Measurements from ENCODE around the gene TRIB2.

DNA sequence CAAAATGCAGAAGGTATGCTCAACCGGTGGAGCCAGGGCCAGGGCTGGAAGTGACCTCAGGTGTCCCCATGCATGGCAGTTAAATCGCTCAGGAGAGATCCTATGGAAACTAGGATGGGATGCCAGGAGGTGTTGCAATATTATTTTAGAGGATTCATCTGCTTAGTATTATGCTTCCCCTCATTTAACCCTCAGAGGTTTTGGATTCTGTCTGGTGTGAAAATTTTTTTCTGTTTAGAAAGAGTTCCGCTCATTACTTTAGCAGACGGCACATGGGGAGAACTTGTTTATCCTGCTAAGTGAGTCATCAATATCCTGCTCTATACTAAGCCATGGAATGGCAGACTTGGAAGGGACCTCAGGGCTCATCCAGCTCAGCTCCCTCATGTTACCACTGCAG is 42.5 kb downstream of the TRIB2 start:
- TF ChIP-seq, protein P1, sequence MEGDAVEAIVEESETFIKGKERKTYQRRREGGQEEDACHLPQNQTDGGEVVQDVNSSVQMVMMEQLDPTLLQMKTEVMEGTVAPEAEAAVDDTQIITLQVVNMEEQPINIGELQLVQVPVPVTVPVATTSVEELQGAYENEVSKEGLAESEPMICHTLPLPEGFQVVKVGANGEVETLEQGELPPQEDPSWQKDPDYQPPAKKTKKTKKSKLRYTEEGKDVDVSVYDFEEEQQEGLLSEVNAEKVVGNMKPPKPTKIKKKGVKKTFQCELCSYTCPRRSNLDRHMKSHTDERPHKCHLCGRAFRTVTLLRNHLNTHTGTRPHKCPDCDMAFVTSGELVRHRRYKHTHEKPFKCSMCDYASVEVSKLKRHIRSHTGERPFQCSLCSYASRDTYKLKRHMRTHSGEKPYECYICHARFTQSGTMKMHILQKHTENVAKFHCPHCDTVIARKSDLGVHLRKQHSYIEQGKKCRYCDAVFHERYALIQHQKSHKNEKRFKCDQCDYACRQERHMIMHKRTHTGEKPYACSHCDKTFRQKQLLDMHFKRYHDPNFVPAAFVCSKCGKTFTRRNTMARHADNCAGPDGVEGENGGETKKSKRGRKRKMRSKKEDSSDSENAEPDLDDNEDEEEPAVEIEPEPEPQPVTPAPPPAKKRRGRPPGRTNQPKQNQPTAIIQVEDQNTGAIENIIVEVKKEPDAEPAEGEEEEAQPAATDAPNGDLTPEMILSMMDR (IDR thresholded peaks at IDR 0.05): no peak
- TF ChIP-seq EZH2phosphoT487 (IDR thresholded peaks at IDR 0.05): no peak
- TF ChIP-seq EZH2 (IDR thresholded peaks at IDR 0.05): no peak
